ENCODE data around the gene TMEM51.

The TMEM51 gene

DNA sequence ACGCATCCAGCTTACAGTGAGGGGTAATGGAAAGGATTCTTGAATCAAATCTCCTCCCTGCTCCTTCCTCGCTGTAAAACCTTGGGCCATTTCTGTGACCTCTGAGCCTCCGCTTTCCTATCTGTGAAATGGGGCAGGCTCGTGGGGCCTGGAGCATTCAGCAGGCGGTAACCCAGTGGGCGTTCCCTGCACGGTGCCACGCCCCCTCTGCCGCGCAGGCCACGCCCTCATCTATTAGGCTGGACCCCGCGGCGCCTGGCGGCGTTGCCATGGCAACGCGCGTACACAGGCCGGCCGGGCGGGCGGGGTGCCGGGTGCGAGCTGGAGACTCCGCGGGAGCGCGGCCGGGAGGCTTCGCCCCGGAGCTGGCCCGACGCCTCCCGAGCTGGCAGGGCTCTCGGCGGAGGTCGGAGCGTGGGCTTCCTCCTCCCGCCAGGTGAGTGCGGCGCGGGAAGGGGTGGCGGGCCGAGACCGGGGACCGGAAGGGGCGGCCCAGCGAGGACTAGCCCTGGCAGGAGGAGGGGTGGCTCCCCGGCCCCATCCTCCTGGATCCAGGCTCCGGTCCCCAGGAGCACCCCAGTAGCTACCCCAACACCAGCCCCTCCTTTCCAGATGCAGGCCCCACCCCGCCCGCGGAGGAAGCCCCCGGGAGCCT is 93.5 kb downstream of the TMEM51 start, which contains the start of gene FHAD1:
Gene FHAD1 (plus strand): TSS at position 264 of the 655 bp plus-strand sequence. CDS start 4,562 bp downstream, outside the sequence.
- in situ Hi-C loops (cut with MboI; ENCODE audit: low pct_unique_long_range_greater_than_20kb, low sequenced_read_pairs, unreplicated experiment), result no loop called here
- DNase-seq (ENCODE audit: low spot score), result peak; percentile 78
- TF ChIP-seq, protein P1, sequence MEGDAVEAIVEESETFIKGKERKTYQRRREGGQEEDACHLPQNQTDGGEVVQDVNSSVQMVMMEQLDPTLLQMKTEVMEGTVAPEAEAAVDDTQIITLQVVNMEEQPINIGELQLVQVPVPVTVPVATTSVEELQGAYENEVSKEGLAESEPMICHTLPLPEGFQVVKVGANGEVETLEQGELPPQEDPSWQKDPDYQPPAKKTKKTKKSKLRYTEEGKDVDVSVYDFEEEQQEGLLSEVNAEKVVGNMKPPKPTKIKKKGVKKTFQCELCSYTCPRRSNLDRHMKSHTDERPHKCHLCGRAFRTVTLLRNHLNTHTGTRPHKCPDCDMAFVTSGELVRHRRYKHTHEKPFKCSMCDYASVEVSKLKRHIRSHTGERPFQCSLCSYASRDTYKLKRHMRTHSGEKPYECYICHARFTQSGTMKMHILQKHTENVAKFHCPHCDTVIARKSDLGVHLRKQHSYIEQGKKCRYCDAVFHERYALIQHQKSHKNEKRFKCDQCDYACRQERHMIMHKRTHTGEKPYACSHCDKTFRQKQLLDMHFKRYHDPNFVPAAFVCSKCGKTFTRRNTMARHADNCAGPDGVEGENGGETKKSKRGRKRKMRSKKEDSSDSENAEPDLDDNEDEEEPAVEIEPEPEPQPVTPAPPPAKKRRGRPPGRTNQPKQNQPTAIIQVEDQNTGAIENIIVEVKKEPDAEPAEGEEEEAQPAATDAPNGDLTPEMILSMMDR (IDR thresholded peaks at IDR 0.05; ENCODE audit: extremely low read depth, insufficient read depth, missing control alignments), result no peak

DNA sequence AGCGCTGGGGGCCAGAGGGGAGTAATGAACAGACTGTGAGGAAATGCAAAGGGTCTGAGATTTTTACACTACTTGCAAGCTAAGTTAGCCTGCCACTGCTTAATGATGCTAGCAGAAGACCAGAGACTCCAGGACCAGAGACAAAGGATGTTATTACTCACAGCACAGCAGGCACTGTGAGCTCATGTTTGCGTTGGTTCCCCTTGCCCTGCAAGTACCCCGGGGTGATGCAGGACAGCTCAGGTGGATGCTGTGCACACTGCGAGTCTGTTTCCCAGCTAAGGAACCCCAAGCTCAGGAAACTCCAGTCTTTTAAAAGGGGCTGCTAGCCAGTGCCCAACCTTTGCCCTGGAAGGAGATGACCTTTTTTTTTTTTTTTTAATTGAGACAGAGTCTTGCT is 94.7 kb downstream of the TMEM51 start:
- TF ChIP-seq, protein P1 (IDR thresholded peaks at IDR 0.05; ENCODE audit: extremely low read depth, insufficient read depth, missing control alignments), result no peak
- in situ Hi-C loops (cut with MboI; ENCODE audit: low pct_unique_long_range_greater_than_20kb, low sequenced_read_pairs, unreplicated experiment), result no loop called here
- no peak for DNase-seq (ENCODE audit: low spot score)

DNA sequence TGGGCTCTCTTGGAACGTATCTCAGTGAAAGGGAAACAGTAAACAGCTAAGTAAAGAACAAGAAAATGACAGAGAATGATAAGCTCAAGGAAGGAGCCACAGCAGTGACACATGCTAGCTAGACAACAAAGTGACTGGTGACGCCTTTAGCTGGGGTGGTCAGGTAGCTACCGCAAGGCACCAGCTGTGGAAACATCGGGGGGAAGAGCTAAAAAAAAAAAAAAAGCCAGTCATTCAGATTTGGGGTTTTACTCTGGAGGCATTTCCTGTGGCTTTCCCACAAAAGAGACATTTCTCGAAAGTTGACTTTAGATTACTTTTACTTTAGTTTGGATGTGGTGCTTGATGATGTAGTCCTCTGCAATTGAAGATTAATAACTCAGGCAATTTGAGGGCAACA is 95.5 kb downstream of the TMEM51 start:
- DNase-seq (ENCODE audit: low spot score), result peak; percentile 61
- in situ Hi-C loops (cut with MboI; ENCODE audit: low pct_unique_long_range_greater_than_20kb, low sequenced_read_pairs, unreplicated experiment), result no loop called here
- TF ChIP-seq, protein P1 (IDR thresholded peaks at IDR 0.05; ENCODE audit: extremely low read depth, insufficient read depth, missing control alignments), result no peak

DNA sequence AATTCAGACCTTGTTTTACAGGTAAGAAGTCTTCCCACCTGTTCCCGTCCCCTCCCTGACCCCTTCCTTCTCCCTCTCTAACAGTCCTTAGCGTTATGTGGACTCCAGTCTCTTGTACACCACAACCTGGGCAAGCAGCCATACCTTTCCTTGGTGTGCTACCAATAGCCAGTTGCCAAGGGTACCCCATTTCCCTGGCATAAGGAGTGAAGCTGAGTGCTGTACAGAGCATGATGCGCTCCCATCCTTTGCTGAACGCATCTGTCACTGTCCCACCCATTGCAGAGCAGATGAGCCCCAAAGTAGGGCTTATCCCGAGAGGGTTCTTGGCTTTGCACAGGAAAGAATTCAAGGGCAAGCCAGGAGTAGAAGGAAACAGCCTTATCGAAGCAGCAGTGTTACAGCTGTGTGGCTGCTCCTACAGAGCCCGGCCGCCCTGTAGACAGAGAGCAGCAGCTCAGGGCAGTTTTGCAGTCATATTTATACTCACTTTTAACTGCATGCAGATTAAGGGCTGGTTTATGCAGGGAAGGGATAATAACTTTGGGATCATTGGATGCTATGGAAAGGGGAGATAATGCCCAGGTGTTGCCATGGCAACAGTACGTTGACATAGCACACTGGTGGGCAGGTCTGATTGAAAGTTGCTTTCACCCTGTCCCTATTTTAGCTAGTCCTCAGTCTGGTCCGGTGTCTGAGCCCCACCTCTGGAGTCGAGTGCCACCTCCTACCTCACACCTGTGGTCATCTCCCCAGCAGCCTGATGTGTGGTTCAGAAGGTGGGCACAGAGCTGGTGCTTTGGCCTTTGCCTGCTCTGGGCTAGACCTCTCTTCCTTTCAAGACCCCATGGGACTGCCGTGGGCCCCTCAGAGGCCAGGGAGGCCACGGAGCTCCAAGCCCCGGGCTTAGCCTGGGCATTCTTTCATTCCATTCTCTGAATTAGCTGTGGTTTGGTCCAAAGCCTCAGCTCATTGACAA is 98.6 kb downstream of the TMEM51 start:
- DNase-seq (ENCODE audit: low spot score), result no peak
- in situ Hi-C loops (cut with MboI; ENCODE audit: low pct_unique_long_range_greater_than_20kb, low sequenced_read_pairs, unreplicated experiment), result no loop called here
- TF ChIP-seq, protein P1 (IDR thresholded peaks at IDR 0.05; ENCODE audit: extremely low read depth, insufficient read depth, missing control alignments), result no peak

DNA sequence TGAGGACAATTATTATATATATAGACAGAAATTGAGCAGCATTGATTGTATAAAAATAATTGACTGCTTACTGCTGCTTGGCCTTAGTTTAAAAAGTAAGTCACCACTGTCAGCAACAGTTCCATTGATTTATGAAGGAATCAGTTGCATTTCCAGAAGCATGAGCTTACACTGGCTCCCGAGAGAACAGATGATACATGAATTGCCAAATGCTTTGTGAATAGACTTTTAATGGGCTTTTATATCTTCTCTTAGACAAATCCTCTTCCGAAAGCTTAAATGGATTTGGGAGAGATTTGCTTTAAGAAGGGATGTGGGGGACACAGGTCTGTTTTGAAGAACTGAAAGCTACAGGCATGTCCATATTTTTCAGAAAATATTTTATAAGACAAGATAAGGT is 101.0 kb downstream of the TMEM51 start:
- in situ Hi-C loops (cut with MboI; ENCODE audit: low pct_unique_long_range_greater_than_20kb, low sequenced_read_pairs, unreplicated experiment), result no loop called here
- TF ChIP-seq, protein P1 (IDR thresholded peaks at IDR 0.05; ENCODE audit: extremely low read depth, insufficient read depth, missing control alignments), result no peak

DNA sequence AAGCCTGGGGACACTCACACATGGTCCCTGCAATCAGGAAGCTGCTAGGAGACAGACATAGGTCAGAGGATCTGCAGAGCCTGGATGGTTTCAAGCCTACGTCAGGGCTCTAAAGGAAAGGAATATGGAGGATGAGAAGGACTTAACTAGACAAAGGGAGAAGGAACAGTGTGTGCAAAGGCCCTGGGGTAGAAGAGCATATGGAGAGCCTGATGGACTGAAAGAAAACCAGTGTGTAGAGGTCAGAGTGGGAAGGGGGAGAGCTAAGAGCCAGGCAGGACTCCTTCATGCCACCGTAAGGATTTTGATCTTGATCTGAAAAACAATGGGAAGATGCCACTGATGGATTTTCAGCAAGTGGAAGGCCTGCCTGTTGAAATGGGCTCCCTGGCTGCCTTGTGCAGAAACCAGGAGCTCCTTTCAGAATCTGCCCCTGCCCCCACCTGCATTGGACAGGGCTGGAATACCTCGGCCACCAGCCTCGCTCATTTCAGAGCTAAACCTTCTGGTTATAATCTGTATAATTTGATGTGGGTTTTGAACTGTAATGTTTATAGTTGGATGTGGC is 102.1 kb downstream of the TMEM51 start:
- in situ Hi-C loops (cut with MboI; ENCODE audit: low pct_unique_long_range_greater_than_20kb, low sequenced_read_pairs, unreplicated experiment), result no loop called here
- TF ChIP-seq, protein P1 (IDR thresholded peaks at IDR 0.05; ENCODE audit: extremely low read depth, insufficient read depth, missing control alignments), result no peak
- no peak for DNase-seq (ENCODE audit: low spot score)

More for the DNA sequence above, 101.0 kb downstream of the TMEM51 start:
- DNase-seq (ENCODE audit: low spot score), result no peak

Data from GM13977 (cell line).